B cell (primary cell): ENCODE results near the gene XPNPEP1. TPM values are rescaled to one million over a fixed set of nuclear protein-coding genes. Genes with fewer than 3 reads are reported as not detected.

Source experiments
- ATAC-seq: fragments of 200-7000 bp; cut with Tn5 transposase; one replicate; pipeline ENCODE4 v1.10.0; 2021; ENCODE audit warnings: low read depth, mild to moderate bottlenecking, moderate number of reproducible peaks, moderate library complexity
- CTCF ChIA-PET: fragments of 350-600 bp; sonication (Branson Sonifier 250); formaldehyde crosslinking; loops from one replicate; lab custom pipeline; 2021; ENCODE audit warnings: antibody characterized with exemption, inconsistent platforms; lab: Charles Lee
- POLR2A ChIA-PET: fragments of 350-600 bp; sonication (Branson Sonifier 250); formaldehyde crosslinking; loops from one replicate; lab custom pipeline; 2021; ENCODE audit warnings: antibody characterized with exemption; lab: Charles Lee
- DNase-seq: peaks from one replicate; pipeline ENCODE4 v3.0.0; 2013
- H2AFZ ChIP-seq: 2 replicates; pipeline ENCODE4 v1.6.1; 2012; ENCODE audit warnings: mild to moderate bottlenecking, low read depth, low read length; ENCODE audit not compliant: insufficient read depth, poor library complexity, severe bottlenecking
- H3K27ac ChIP-seq, 2 donors: 1 replicate in 1 of 2; 2 replicates in 1 of 2; pipeline ENCODE4 v1.5.1; 2012 to 2013; ENCODE audit warnings: low read length in 2 of 2, mild to moderate bottlenecking in 2 of 2, moderate library complexity in 1 of 2
- H3K27me3 ChIP-seq, 4 experiments: fragments of 200-600 bp in 1 of 4; sonication (generic) in 1 of 4; replicated peaks in 1 of 4; 1 replicate in 2 of 4; 2 replicates in 2 of 4; pipeline versions ENCODE4 v1.6.1 to v1.7.0; 2013 to 2016; ENCODE audit warnings: low read length in 3 of 4, mild to moderate bottlenecking in 2 of 4, mixed read lengths in 1 of 4, moderate library complexity in 1 of 4; ENCODE audit not compliant: insufficient read depth in 4 of 4, control insufficient read depth in 3 of 4; ENCODE audit errors: control extremely low read depth in 1 of 4
- H3K36me3 ChIP-seq, 2 experiments: replicated peaks in 1 of 2; 1 replicate in 1 of 2; 2 replicates in 1 of 2; pipeline versions ENCODE4 v1.6.1 to v1.7.1; 2013; ENCODE audit warnings: low read length in 1 of 2; ENCODE audit not compliant: insufficient read depth in 2 of 2, control insufficient read depth in 1 of 2; ENCODE audit errors: control extremely low read depth in 1 of 2, extremely low read depth in 1 of 2
- H3K4me1 ChIP-seq, 2 donors: fragments of 200-600 bp in 1 of 2; sonication (generic) in 1 of 2; 1 replicate in 1 of 2; 2 replicates in 1 of 2; pipeline versions ENCODE4 v1.5.1 to v1.6.1; 2013 to 2017; ENCODE audit warnings: low read length in 2 of 2; ENCODE audit not compliant: control insufficient read depth in 2 of 2, insufficient read depth in 2 of 2
- H3K4me2 ChIP-seq: replicated peaks from 2 replicates; pipeline ENCODE3; 2012; ENCODE audit warnings: mild to moderate bottlenecking, low read depth, low read length; ENCODE audit not compliant: poor library complexity, severe bottlenecking
- H3K4me3 ChIP-seq, 5 experiments: fragments of 200-600 bp in 1 of 5; sonication (generic) in 1 of 5; 1 replicate in 3 of 5; 2 replicates in 2 of 5; pipeline versions ENCODE4 v1.5.1 to v1.7.0; 2011 to 2016; ENCODE audit warnings: low read length in 4 of 5, mild to moderate bottlenecking in 4 of 5, low read depth in 2 of 5, control low read depth in 1 of 5, moderate library complexity in 1 of 5; ENCODE audit not compliant: insufficient read depth in 1 of 5; ENCODE audit errors: control extremely low read depth in 1 of 5, extremely low read depth in 1 of 5
- H3K79me2 ChIP-seq: fragments of 200-600 bp; sonication (generic); one replicate; pipeline ENCODE4 v1.6.0; 2016; ENCODE audit warnings: low read length; ENCODE audit not compliant: control insufficient read depth, insufficient read depth
- H3K9ac ChIP-seq: fragments of 200-600 bp; sonication (generic); 2 replicates; pipeline ENCODE4 v1.6.1; 2017; ENCODE audit warnings: mild to moderate bottlenecking, low read length, moderate library complexity
- H3K9me3 ChIP-seq, 3 donors: one replicate each; pipeline versions ENCODE4 v1.6.1 to v1.7.1; 2013; ENCODE audit warnings: low read length in 2 of 3; ENCODE audit not compliant: control insufficient read depth in 2 of 3, insufficient read depth in 1 of 3; ENCODE audit errors: control extremely low read depth in 1 of 3
- H4K20me1 ChIP-seq: 2 replicates; pipeline ENCODE4 v1.6.0; 2012; ENCODE audit warnings: mild to moderate bottlenecking, low read length; ENCODE audit not compliant: insufficient read depth, control insufficient read depth, poor library complexity, severe bottlenecking
- H3K27ac Mint-ChIP-seq: one replicate; pipeline ENCODE4 v1.8.0; 2021; ENCODE audit warnings: mixed read lengths
- H3K27me3 Mint-ChIP-seq: one replicate; pipeline ENCODE4 v1.8.0; 2021; ENCODE audit warnings: mixed read lengths
- H3K4me1 Mint-ChIP-seq: one replicate; pipeline ENCODE4 v1.8.0; 2021; ENCODE audit warnings: mixed read lengths
- H3K4me3 Mint-ChIP-seq: one replicate; pipeline ENCODE4 v1.8.0; 2021; ENCODE audit warnings: mixed read lengths
- H3K9me3 Mint-ChIP-seq: one replicate; pipeline ENCODE4 v1.8.0; 2022; ENCODE audit warnings: mixed read lengths; ENCODE audit not compliant: insufficient read depth
- EZH2 ChIP-seq: IDR thresholded peaks from 2 replicates; pipeline ENCODE4 v1.6.1; 2012; ENCODE audit warnings: borderline replicate concordance, low read depth, mild to moderate bottlenecking, moderate library complexity, low read length; ENCODE audit not compliant: insufficient read depth, poor library complexity, severe bottlenecking
- WGBS: methylation state at CpG from one replicate; pipeline ENCODE4 v1.1.5; 2013; ENCODE audit warnings: missing lambda C conversion rate; ENCODE audit not compliant: insufficient coverage; 5-methylcytosine and 5-hydroxymethylcytosine counted together
- intact Hi-C: fragments of 100-400 bp; cut with micrococcal nuclease; formaldehyde crosslinking; loops from one replicate; pipeline ENCODE4 v1.10.0; 2022
- polyA plus RNA-seq: library from polyadenylated mRNA; depleted of rRNA; stranded (reverse); fragments of >200 nt; gene quantifications from 2 replicates; pipeline ENCODE4 v1.2.3, GENCODE V29; 2012
- total RNA-seq, 2 donors: library from RNA; stranded (reverse); fragments of 120-200 nt in 1 of 2; gene quantifications; 1 replicate in 1 of 2; 2 replicates in 1 of 2; pipeline versions ENCODE4 v1.2.3 to v1.2.4, GENCODE V29; 2013 to 2022
- TF ChIP-seq, protein P1 (sequence below): fragments of 200-600 bp; IDR thresholded peaks from one replicate; pipeline ENCODE4 v1.8.0; 2022; ENCODE audit warnings: antibody characterized with exemption, mild to moderate bottlenecking

XPNPEP1 gene
- total and polyA plus RNA-seq, 2 donors (not counting 1 experiment from before 2014, with no cell fraction given) = 60.6 to 70.8 TPM

DNA sequence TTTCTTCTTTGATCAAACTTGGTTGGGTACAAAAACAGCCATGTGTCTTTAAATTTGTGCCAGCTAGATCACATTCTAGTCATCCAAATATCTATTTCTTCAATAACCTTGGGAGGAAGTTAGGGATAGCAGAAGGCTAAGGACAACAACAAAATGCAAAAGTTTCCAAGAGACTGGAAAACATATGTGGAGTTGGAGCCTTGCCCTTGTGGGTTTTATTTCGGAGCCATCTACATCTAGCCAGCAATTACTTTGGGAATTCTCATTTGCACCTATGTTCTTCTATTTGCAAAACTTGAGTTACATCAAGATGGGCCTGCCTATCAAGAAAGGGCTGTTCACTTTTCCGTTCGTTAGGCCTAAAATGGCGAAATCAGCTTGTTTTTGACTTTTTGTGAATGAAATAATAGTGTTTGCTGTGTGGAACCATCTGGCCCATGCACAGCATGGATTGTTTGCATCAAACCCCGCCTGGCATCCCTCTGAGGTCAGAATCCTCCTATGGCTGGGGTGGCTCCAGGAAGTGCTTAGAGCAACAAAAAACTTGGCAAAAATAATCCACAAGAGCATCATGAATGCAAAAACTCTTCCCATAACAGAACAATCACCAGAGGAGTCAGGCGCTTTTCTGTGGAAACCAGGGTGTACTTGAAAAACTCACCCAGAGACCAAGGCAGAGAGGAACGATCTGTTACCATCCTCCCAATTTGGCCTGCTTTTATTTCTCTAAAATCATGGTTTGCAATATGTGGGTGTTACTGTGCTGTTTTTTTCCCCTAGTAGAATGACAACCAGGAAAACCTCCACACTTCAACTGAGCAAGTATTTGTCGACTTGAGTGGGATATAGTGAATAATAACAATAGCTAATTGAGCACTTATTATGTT lies 36.2 kb upstream of the XPNPEP1 start:
- H3K4me1 ChIP-seq = peaks cover 0 to 9% of the 10 kb centered on the region in 2 donors
- no peak overlapping the region for H3K4me3 Mint-ChIP-seq
- no peaks in the 10 kb centered on the region for H3K27me3 ChIP-seq
- no peaks in the 10 kb centered on the region for H3K36me3 ChIP-seq
- intact Hi-C loops = no loop called here
- no peak for TF ChIP-seq EZH2
- TF ChIP-seq, protein P1, sequence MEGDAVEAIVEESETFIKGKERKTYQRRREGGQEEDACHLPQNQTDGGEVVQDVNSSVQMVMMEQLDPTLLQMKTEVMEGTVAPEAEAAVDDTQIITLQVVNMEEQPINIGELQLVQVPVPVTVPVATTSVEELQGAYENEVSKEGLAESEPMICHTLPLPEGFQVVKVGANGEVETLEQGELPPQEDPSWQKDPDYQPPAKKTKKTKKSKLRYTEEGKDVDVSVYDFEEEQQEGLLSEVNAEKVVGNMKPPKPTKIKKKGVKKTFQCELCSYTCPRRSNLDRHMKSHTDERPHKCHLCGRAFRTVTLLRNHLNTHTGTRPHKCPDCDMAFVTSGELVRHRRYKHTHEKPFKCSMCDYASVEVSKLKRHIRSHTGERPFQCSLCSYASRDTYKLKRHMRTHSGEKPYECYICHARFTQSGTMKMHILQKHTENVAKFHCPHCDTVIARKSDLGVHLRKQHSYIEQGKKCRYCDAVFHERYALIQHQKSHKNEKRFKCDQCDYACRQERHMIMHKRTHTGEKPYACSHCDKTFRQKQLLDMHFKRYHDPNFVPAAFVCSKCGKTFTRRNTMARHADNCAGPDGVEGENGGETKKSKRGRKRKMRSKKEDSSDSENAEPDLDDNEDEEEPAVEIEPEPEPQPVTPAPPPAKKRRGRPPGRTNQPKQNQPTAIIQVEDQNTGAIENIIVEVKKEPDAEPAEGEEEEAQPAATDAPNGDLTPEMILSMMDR = no peak
- DNase-seq (no peak), ATAC-seq (no peak)
- no peaks in the 10 kb centered on the region for H3K79me2 ChIP-seq
- no peak overlapping the region for H2AFZ ChIP-seq
- 100% methylated on average over 3 of the region's 8 CpGs for WGBS
- ChIA-PET CTCF (no interaction called here), POLR2A (no interaction called here)
- peaks cover 12% of the 10 kb centered on the region for H3K4me1 Mint-ChIP-seq
- H3K27me3 Mint-ChIP-seq = no peaks in the 10 kb centered on the region
- no peak overlapping the region for H3K27ac ChIP-seq
- H3K9me3 Mint-ChIP-seq = no peaks in the 10 kb centered on the region
- no peak overlapping the region for H3K4me2 ChIP-seq
- no peak overlapping the region for H3K4me3 ChIP-seq
- no peak overlapping the region for H3K27ac Mint-ChIP-seq
- no peaks in the 10 kb centered on the region for H3K9me3 ChIP-seq
- H4K20me1 ChIP-seq = no peaks in the 10 kb centered on the region
- no peak overlapping the region for H3K9ac ChIP-seq

DNA sequence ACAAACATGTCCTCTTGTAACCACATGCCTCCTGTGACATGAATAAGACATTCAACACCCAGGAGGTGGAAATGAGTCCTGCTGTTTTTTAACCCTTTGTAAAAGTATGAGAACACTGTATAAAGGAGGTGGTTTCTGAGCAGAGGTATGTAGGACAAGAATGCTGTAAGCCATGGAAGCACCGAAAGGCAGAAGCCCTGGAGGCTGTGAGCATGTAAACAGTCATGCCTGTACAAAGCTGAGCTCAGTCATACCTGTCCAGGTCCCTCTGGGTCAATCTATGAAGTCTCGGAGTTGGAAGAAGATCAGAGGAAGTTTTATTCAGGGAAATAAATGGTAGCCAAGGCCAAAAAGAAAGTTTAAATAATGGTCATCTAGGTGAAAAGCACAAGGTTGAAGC lies 34.7 kb upstream of the XPNPEP1 start:
- H3K27ac Mint-ChIP-seq = no peak overlapping the region
- Histone ChIP-seq H3K4me3 (no peak overlapping the region), H3K9ac (no peak overlapping the region), H3K27ac (no peak overlapping the region), H3K4me2 (no peak overlapping the region), H3K27me3 (no peaks in the 10 kb centered on the region), H3K36me3 (no peaks in the 10 kb centered on the region), H3K4me1 (peaks cover 0 to 9% of the 10 kb centered on the region in 2 donors), H4K20me1 (no peaks in the 10 kb centered on the region), H3K79me2 (no peaks in the 10 kb centered on the region), H3K9me3 (no peaks in the 10 kb centered on the region), H2AFZ (no peak overlapping the region)
- WGBS = 94% methylated on average over 2 of the region's 2 CpGs
- no peak for ATAC-seq
- POLR2A ChIA-PET = no interaction called here
- no peak for TF ChIP-seq EZH2
- TF ChIP-seq, protein P1 = no peak
- peaks cover 12% of the 10 kb centered on the region for H3K4me1 Mint-ChIP-seq
- CTCF ChIA-PET = interaction anchor here (0.6 to 2.1 kb wide), 5 partner anchors 10 to 147 kb away, joined by 3 to 6 read pairs (median 4); no protein-coding TSS in a partner anchor
- DNase-seq = no peak
- H3K27me3 Mint-ChIP-seq = no peaks in the 10 kb centered on the region
- H3K9me3 Mint-ChIP-seq = no peaks in the 10 kb centered on the region
- intact Hi-C loops = no loop called here
- H3K4me3 Mint-ChIP-seq = no peak overlapping the region
